Stomach (tissue), 4 donors: ENCODE data around the gene MYCN.

ENCODE experiments used
- CTCF ChIP-seq, 7 experiments: fragments of 450-650 bp in 4 of 7; fragments of 200-600 bp in 3 of 7; sonication (generic) in 3 of 7; IDR thresholded peaks; one replicate each; pipeline ENCODE4 v1.5.1; 2016 to 2019; ENCODE audit warnings: antibody characterized with exemption in 7 of 7, control low read depth in 2 of 7, mild to moderate bottlenecking in 1 of 7
- EP300 ChIP-seq: sonication (generic); formaldehyde crosslinking; IDR thresholded peaks from one replicate; pipeline ENCODE4 v1.6.1; 2017; ENCODE audit warnings: antibody characterized with exemption
- POLR2A ChIP-seq, 4 donors: fragments of 450-650 bp; IDR thresholded peaks; one replicate each; pipeline ENCODE4 v1.6.1; 2016; ENCODE audit warnings: antibody characterized with exemption in 4 of 4, control low read depth in 2 of 4, mild to moderate bottlenecking in 1 of 4, moderate library complexity in 1 of 4

- no peak for TF ChIP-seq CTCF (IDR thresholded peaks at IDR 0.05)
- no peak for TF ChIP-seq POLR2A (IDR thresholded peaks at IDR 0.05)
- no peak for TF ChIP-seq EP300
Observed at GRCh38 chr2:15927551-15928218, 12.7 kb upstream of the MYCN start.
